RCC 7860 (cell line): ENCODE results near the gene CARNS1.
A peak's percentile ranks its signal among the peaks of the same experiment; 100 is the strongest.
"Not testable (repeated sequence)": the region's sequence is repeated elsewhere in the genome, so short reads cannot be mapped to it uniquely, and the experiment has no call there.

Experiments used
- DNase-seq: peaks from one replicate; pipeline ENCODE4 v3.0.0-alpha.2; 2015; ENCODE audit warnings: low spot score
- FAIRE-seq: peaks from 2 replicates; lab custom pipeline; 2012; peaks lifted over from hg19 to GRCh38; lab: Jason Lieb, UNC

CARNS1 gene

DNA sequence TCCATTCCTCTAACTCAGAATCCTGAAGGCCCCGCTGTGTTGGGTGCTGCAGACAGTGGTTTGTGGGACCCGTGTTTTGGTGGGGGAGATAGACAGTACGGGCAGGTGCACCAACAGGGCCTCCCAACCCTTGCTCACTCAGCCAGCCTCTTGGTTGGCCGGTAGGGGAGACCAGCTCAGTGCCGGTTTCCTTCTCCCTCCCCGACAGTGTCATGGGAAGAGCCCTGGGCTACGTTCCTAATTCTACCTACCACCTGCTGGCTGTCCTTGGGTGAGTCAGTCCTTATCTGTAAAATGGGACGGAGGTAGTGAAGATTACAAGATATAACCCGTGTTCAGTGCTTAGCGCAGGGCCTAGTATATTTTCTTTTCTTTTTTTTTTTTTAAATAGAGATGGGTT is 47.7 kb downstream of the CARNS1 start:
- no peak for DNase-seq
- FAIRE-seq: no peak

DNA sequence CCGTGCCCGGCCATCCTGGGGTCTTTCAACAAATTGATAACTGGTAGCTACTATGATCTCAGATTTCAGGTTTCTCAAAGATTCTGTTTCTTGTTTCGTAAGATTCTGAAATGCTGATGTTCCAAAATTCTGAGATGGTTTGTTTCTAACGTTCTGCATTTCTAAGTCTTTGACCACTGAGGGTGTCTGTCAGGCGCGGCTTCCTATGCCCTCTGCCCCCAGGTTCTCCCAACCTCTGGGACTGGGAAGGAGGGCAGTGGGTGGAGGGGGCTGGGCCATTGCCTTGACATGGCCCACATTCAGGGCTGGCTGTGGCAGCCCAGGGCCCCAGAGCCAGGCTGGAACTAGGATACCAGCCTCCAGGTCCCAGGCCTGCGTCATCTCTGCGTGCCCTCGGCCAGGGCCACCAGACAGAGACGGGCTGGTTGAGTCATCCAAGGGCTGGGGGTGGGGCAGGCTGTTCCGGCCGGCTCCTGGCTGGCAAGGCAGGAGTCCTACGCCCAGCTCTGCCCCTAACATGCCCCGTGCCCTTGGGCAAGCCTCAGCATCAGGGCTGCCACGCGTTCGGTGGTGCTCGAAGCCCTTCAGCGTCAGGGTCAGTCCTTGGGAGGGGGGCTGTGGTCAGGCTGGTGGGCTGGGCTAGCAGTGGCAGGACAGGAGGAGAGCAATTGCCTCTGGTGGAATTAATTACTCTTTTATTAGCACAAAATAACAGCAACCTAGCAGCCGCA is 48.4 kb downstream of the CARNS1 start:
- no peak for FAIRE-seq
- peak; percentile 75 for DNase-seq

DNA sequence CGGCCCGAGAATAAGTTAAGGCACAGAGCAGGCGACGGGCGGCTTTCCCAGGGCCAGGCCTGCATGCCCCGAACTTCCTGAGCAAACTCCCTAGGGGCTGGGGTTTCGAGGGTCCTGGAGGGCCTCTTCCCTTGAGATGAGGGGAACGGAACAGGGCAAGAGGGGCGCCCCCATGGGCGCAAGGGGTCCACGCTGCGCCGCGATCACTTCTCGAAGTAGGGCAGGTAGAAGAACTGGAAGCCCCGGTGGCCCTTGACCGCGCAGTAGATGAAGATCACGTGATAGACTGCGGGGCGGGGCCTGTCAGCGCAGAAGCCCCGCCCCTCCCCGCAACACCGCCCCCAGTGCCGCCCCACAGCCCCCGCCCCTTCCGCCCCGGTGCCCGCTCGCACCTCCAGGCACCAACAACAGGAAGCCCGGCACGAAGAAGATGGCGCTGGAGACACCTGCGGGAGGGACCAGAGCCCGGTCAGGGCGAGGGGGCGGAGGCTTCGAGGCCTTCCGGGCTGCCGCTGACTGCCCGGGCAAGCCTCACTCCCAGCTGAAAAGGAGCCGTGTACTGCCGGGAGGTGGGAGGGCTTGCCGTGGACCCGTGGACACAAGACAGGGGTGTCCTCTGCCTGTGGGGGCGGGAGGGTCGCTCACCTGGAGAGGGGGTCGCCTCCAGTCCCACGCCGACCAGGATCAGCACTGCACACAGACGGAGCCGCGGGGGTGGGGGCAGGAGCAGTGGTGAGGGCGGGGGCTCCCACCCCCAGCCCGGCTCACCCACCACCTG is 49.1 kb downstream of the CARNS1 start:
- no peak for FAIRE-seq
- peak; percentile 78 for DNase-seq

DNA sequence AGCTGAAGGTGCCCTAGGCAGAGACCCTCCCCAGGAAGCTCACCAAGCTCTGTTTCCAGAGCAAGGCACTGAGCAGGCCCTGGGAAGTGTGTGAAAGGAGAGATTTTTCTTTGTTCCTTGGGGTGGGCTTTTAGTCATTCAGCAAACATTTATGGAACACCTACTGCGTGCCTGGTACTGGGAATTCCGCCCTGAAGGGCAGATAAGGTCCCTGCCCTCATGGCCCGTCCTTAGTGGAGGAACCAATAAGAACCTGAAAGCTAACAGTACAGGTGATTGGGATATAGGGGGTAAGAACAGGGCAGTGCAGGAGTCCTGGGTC is 49.7 kb downstream of the CARNS1 start:
- FAIRE-seq (no peak), DNase-seq (peak; percentile 5)

DNA sequence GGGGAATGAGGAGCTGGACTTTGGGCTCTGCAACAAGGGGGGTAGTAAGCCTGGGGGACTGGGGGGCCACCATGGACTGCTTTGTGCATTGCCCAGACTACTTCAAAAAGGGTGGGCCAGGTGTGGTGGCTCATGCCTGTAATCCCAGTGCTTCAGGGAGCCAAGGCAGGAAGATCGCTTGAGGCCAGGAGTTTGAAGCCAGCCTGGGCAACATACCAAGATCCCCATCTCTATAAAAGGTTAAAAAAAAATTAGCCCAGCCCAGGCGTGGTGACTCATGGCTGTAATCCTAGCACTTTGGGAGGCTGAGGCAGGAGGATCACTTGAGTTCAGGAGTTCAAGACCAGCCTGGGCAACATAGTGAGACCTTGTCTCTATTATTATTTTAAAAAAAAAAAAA is 50.1 kb downstream of the CARNS1 start:
- not testable (repeated sequence) for FAIRE-seq

DNA sequence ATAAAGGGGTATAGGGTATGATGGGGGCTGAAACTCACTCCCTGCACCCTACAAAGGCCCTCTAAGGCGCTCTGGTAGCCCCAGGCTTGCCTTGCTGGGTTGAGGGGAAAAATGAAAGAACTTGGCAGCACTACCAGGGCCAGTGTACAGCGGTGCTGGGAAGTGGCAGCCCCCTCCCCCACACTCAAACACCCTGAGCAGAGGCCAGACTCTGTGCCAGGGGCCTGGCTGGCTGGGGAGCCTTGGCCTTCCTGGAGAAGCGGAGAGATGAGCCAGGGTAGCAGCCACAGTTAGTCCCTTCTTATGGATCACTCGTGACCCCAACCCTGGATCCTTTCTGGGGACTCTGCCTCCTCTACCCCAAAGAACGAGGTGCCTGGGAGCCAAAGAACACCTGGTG is 50.9 kb downstream of the CARNS1 start:
- FAIRE-seq (no peak), DNase-seq (no peak)

More for the DNA sequence above, 50.1 kb downstream of the CARNS1 start:
- peak; percentile 4 for DNase-seq

DNA sequence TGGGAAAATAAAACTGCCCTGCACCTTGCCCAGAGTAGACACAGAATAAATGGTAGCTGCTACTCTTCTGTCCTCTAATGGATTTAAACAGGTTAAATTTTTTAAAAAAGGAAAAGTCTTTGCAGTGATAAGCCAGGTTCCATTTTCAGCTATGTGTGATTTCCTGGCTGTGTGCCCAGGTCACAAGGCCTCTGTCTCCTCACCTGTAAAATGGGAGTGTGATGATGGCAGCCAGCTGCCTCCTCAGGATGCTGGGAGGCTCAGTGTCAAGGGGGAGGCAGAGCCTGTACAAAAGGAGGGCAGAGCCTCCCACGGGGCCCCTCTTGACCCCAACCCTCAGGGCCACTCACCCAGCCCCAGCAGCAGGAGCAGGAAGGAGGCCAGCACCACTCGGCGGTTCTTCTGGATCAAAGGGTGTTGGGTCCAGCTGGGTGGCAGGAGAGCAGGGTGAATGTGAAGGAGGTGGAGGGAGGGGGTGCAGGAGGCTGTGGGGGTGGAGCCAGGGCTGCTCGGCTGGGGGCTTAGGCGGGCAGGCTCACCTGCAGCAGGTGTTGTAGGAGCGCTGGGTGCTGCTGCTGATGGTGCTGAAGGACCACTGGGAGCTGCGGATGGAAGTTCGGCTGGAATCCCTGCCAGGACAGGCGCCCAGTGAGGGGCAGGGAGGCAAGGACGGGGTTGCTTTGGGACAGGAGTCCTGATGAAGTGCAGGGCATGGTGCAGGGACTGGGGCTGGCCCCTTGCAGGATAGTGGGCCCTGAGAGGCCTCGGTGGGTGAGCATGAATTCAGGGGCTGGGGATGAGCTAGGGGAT is 51.7 kb downstream of the CARNS1 start:
- no peak for FAIRE-seq
- no peak for DNase-seq

DNA sequence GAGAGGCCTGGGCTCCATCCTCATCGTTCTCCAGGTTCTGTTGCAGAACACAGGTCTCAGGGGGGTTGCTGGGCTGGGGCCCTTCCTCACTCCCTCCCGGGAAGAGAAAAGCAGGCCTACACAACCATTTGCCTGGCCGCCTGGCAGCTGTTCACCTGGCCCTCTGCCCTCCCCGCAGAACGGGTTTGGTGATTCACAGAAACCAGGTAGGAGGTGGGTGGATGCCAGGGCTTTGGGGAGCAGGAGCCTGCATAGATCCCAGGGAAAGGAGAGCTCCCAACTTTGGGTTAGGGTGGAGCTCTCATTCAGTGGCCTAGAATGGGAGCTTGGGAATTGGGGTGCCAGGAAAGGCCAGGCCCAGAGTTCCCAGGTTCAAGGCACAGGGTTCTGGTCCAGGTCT is 52.6 kb downstream of the CARNS1 start:
- no peak for DNase-seq
- FAIRE-seq: no peak

DNA sequence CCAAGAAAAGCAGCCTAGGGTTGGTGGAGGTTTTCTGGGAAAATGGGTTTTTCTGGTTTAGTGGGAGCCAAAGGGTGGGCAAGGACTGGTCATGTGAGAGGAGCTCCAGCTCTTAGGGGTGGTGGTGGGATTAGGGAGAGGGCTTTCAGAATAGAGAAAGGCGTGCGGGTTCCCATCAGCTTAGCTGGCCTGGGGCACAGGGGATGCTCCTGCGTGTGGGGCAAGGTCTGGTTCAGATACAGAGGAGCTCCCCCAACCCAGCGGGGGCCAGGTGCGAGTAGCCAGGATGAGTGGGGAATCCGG is 52.9 kb downstream of the CARNS1 start:
- FAIRE-seq: no peak
- no peak for DNase-seq

DNA sequence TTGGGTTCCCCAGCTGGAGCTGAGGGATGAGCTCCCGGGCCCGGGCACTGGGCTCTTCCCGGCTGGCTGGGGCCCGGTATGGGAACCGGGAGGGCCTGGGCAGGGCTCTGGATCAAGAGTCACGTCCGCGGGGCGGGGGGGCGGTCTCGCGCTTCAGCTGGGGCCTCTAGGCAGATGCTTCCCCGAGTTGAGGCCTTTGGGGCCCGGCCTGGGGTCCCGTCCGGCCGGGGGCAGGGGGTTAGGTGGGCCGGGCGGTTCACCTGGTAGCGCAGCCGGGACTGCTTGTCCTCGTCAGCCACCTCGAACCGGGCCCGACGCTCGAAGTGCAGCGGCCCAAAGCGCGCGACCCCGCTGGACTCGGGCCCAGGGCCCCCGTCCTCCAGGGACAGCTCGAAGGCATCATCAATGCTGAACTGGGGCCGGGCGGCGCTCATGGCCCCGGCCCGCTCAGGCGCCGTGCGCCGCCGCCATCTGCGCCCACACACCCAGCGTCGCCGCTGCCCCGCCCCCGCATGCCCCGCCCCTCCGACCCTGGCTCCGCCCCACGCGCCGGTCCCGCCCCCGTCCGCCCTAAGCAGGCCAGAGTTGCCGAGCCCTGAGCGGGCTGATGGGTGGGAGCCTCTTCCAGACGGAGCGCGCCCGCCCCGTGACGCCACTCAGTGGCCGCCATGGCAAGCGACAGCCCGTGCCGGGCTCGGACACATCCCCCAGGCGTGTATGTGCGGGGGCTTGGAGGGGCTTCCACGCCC is 53.5 kb downstream of the CARNS1 start, which contains the start of gene TMEM134:
TMEM134 (minus strand) TSS at position 493 of the 749 bp plus-strand sequence; CDS start at position 434, 59 bp downstream.
- DNase-seq (peak; percentile 76), FAIRE-seq (no peak)

DNA sequence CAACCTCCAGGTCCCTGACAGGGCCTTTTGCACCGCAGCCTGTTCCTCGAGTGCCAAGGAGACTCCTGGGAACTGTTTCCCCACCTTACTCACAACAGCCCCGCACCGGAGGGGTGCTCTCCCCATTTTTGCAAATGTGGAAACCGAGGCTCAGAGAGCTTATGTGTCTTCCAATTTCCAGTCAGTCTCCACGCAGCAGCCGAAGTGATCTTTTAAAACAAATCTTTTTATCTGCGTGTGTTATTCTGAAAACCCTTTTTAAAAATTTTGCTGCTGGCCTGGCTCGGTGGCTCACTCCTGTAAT is 54.0 kb downstream of the CARNS1 start:
- FAIRE-seq: no peak
- DNase-seq: no peak

DNA sequence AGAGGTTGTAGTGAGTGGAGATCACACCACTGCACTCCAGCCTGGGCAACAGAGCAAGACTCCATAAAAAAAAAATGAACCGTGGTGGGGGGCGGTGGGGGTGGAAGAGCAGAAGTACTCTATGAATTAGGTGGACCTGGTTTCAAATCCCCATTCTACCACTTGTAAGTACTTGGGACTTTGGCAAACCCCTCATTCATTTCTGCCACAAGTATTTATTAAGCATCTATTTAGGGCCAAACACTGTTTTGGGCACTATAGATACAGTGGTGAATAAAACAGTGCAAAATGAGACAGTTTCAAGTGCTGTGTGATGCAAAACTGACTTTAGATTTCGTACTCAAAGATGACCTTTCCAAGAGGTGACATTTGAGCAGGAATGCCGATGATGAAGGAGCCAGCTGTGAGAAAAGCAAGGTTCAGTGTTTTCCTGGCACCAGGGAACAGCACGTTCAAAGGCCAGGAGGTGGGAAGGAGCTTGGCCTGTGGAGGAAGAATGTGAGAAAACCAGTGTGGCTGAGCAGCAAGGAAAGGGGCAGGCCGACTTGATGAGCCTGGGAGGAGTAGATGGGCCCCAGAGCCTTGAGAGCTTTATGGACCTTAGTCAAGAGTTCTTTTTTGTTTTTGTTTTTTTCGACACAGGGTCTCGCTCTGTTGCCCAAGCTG is 55.0 kb downstream of the CARNS1 start:
- no peak for FAIRE-seq
- DNase-seq: no peak

DNA sequence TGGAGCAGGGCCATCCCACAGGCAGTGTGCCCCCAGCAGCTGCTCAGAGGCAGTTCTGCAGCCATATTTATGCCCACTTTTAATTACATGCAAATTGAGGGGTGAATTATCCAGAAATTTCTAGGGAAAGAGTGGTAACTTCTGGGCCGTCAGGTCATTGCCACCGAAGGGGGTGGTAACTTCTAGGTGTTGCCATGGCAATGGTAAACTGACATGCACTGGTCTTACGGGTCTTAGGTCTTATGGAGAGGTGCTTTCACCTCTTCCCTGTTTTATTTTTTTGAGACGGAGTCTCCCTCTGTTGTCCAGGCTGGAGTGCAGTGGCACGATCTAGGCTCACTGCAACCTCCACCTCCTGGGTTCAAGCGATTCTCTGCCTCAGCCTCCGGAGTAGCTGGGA is 57.4 kb downstream of the CARNS1 start:
- no peak for DNase-seq
- no peak for FAIRE-seq
